GM12878 (cell line): ENCODE measurements around the gene SAMSN1.

Experiments
- BCLAF1 ChIP-seq: fragments of 450-650 bp; IDR thresholded peaks from 2 replicates; pipeline ENCODE4 v1.6.1; 2017; ENCODE audit warnings: antibody characterized with exemption, mild to moderate bottlenecking, moderate library complexity
- CEBPB ChIP-seq, 2 experiments: fragments of 150-350 bp in 1 of 2; IDR thresholded peaks; 2 replicates each; pipeline ENCODE4 v1.6.1; 2012 to 2014; ENCODE audit warnings: low read depth in 2 of 2, low read length in 2 of 2, borderline replicate concordance in 1 of 2, inconsistent platforms in 1 of 2
- CREB1 ChIP-seq: IDR thresholded peaks from 2 replicates; pipeline ENCODE4 v1.6.1; 2012; ENCODE audit warnings: low read depth, mild to moderate bottlenecking, inconsistent platforms
- CTCF ChIP-seq, 3 experiments: IDR thresholded peaks in 2 of 3; conservative IDR thresholded peaks in 1 of 3; 2 replicates each; pipeline ENCODE4 v1.5.1; 2011; ENCODE audit warnings: low read depth in 3 of 3, low read length in 3 of 3, mild to moderate bottlenecking in 3 of 3, control low read depth in 2 of 3, moderate library complexity in 2 of 3, inconsistent platforms in 1 of 3, mixed read lengths in 1 of 3; ENCODE audit not compliant: control insufficient read depth in 2 of 3, insufficient read depth in 1 of 3; ENCODE audit errors: extremely low read depth in 1 of 3
- MYC ChIP-seq: IDR thresholded peaks from 2 replicates; pipeline ENCODE4 v1.6.1; 2011; ENCODE audit warnings: mild to moderate bottlenecking, low read length, moderate library complexity, inconsistent platforms; ENCODE audit not compliant: insufficient read depth, insufficient replicate concordance, insufficient read length, severe bottlenecking
- NRF1 ChIP-seq: conservative IDR thresholded peaks from 2 replicates; pipeline ENCODE4 v1.6.1; 2011; ENCODE audit warnings: mild to moderate bottlenecking, low read depth, low read length, improper control_type of control experiment
- ZBTB11 ChIP-seq: fragments of 450-650 bp; formaldehyde crosslinking; IDR thresholded peaks from 2 replicates; pipeline ENCODE4 v1.5.0; 2022; ENCODE audit warnings: mild to moderate bottlenecking, missing genetic modification characterization

DNA sequence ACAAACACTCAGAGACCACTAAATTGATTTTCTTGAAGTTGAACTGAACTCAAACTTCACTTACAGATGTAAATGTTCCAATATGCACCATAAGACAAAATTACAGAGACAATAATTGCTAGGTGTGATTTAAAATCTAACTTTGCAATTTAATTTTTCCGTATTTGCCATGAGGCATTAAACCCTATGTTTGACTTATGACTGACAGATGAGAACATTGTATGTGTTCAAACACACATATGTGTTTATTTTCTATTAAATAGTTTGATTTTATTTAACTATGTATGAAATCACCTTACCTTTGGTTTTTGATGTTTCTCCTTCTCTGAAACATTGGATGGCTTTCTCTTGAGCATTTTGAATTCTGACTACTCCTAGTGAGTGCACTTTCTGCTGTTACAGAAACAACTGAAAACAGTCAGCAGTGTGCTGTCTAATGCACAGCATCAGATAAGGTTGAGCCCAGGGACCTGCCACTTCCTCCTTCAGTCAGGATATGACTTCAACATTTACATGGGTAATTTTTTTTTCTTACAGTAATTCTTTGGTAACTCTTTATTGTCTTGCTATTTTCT is at the start of gene SAMSN1:
- TF ChIP-seq ZBTB11 (no peak), CTCF (IDR thresholded peaks at IDR 0.05 in 2 of 3, conservative IDR thresholded peaks at IDR 0.05 in 1 of 3; ENCODE audit: control insufficient read depth in 2 of 3, extremely low read depth in 1 of 3, insufficient read depth in 1 of 3, low read depth in 3 of 3, low read length in 3 of 3) (no peak), NRF1 (no peak), CEBPB (IDR thresholded peaks at IDR 0.05; ENCODE audit: borderline replicate concordance in 1 of 2, low read depth in 2 of 2, low read length in 2 of 2) (no peak), MYC (no peak), CREB1 (peak; percentile 66), BCLAF1 (no peak)
